Muscle layer of duodenum (tissue), 2 donors: ENCODE results near the gene FGF19.
A peak's percentile ranks its signal among the peaks of the same experiment; 100 is the strongest.

Experiments used
- H3K27ac ChIP-seq: one replicate; pipeline ENCODE4 v1.7.0; 2013; ENCODE audit warnings: mild to moderate bottlenecking, low read length
- H3K27me3 ChIP-seq: one replicate; pipeline ENCODE4 v1.7.0; 2013; ENCODE audit warnings: low read depth, mild to moderate bottlenecking, control low read depth, low read length
- H3K36me3 ChIP-seq, 2 donors: one replicate each; pipeline ENCODE4 v1.7.0; 2013; ENCODE audit warnings: low read length in 2 of 2, control low read depth in 1 of 2, mild to moderate bottlenecking in 1 of 2; ENCODE audit not compliant: insufficient read depth in 2 of 2, control insufficient read depth in 1 of 2
- H3K4me1 ChIP-seq, 2 donors: one replicate each; pipeline ENCODE4 v1.7.0; 2013; ENCODE audit warnings: low read length in 2 of 2, mild to moderate bottlenecking in 2 of 2, control low read depth in 1 of 2, moderate library complexity in 1 of 2; ENCODE audit not compliant: insufficient read depth in 2 of 2, control insufficient read depth in 1 of 2
- H3K4me3 ChIP-seq, 2 donors: one replicate each; pipeline ENCODE4 v1.7.0; 2013; ENCODE audit warnings: low read length in 2 of 2, low read depth in 1 of 2, mild to moderate bottlenecking in 1 of 2
- H3K9me3 ChIP-seq, 2 donors: one replicate each; pipeline ENCODE4 v1.7.0; 2013; ENCODE audit warnings: low read length in 2 of 2, control low read depth in 1 of 2, mild to moderate bottlenecking in 1 of 2; ENCODE audit not compliant: control insufficient read depth in 1 of 2
- donor health status: healthy.

Gene FGF19

GRCh38 chr11:69716891-69717747 is 13.3 kb upstream of the FGF19 start:
- H3K27me3 ChIP-seq: peaks cover 15% of the 10 kb centered on the region
- no peaks in the 10 kb centered on the region for H3K36me3 ChIP-seq
- no peaks in the 10 kb centered on the region for H3K9me3 ChIP-seq
- H3K27ac ChIP-seq: no peak overlapping the region
- H3K4me1 ChIP-seq: no peaks in the 10 kb centered on the region
- no peak overlapping the region for H3K4me3 ChIP-seq

- no peaks in the 10 kb centered on the region for H3K36me3 ChIP-seq
- H3K9me3 ChIP-seq: no peaks in the 10 kb centered on the region
- H3K4me1 ChIP-seq: no peaks in the 10 kb centered on the region
- no peak overlapping the region for H3K27ac ChIP-seq
- H3K27me3 ChIP-seq: peaks cover 9% of the 10 kb centered on the region
- no peak overlapping the region for H3K4me3 ChIP-seq
Measured at GRCh38 chr11:69716099-69716498, 12.3 kb upstream of the FGF19 start.

- no peaks in the 10 kb centered on the region for H3K9me3 ChIP-seq
- H3K27me3 ChIP-seq: peaks cover 9% of the 10 kb centered on the region
- no peak overlapping the region for H3K27ac ChIP-seq
Measured at GRCh38 chr11:69715446-69715845, 11.6 kb upstream of the FGF19 start.

GRCh38 chr11:69711822-69712801 is 8.3 kb upstream of the FGF19 start:
- no peaks in the 10 kb centered on the region for H3K4me1 ChIP-seq
- H3K4me3 ChIP-seq: no peak overlapping the region
- H3K36me3 ChIP-seq: no peaks in the 10 kb centered on the region
- no peaks in the 10 kb centered on the region for H3K9me3 ChIP-seq
- no peaks in the 10 kb centered on the region for H3K27me3 ChIP-seq
- no peak overlapping the region for H3K27ac ChIP-seq

More at GRCh38 chr11:69715446-69715845, 11.6 kb upstream of the FGF19 start:
- Histone ChIP-seq H3K36me3 (no peaks in the 10 kb centered on the region), H3K4me1 (no peaks in the 10 kb centered on the region), H3K4me3 (no peak overlapping the region)

GRCh38 chr11:69708736-69709401 is 5.0 kb upstream of the FGF19 start:
- Histone ChIP-seq H3K27ac (no peak overlapping the region), H3K9me3 (no peaks in the 10 kb centered on the region), H3K27me3 (peaks cover 19% of the 10 kb centered on the region), H3K4me3 (no peak overlapping the region), H3K4me1 (peaks cover 0 to 8% of the 10 kb centered on the region in 2 donors), H3K36me3 (no peaks in the 10 kb centered on the region)

GRCh38 chr11:69707176-69707575 is 3.4 kb upstream of the FGF19 start:
- Histone ChIP-seq H3K27me3 (peaks cover 24% of the 10 kb centered on the region), H3K27ac (no peak overlapping the region)

GRCh38 chr11:69705901-69706787 is 2.3 kb upstream of the FGF19 start:
- Histone ChIP-seq H3K36me3 (no peaks in the 10 kb centered on the region), H3K4me1 (peaks cover 0 to 25% of the 10 kb centered on the region in 2 donors), H3K9me3 (no peaks in the 10 kb centered on the region), H3K4me3 (no peak overlapping the region), H3K27me3 (peaks cover 32% of the 10 kb centered on the region), H3K27ac (no peak overlapping the region)

More at GRCh38 chr11:69707176-69707575, 3.4 kb upstream of the FGF19 start:
- no peaks in the 10 kb centered on the region for H3K36me3 ChIP-seq
- H3K9me3 ChIP-seq: no peaks in the 10 kb centered on the region
- H3K4me1 ChIP-seq: peaks cover 0 to 23% of the 10 kb centered on the region in 2 donors
- no peak overlapping the region for H3K4me3 ChIP-seq

GRCh38 chr11:69705351-69705811 is 1.6 kb upstream of the FGF19 start:
- Histone ChIP-seq H3K27me3 (peaks cover 39% of the 10 kb centered on the region), H3K4me1 (peaks cover 0 to 31% of the 10 kb centered on the region in 2 donors), H3K27ac (no peak overlapping the region), H3K9me3 (no peaks in the 10 kb centered on the region), H3K4me3 (no peak overlapping the region), H3K36me3 (no peaks in the 10 kb centered on the region)

GRCh38 chr11:69704508-69705253 is 859 bp upstream of the FGF19 start:
- H3K27me3 ChIP-seq: peaks cover 41% of the 10 kb centered on the region
- H3K4me3 ChIP-seq: peak overlapping the region in 1 of 2 donors; percentile 51
- peaks cover 0 to 32% of the 10 kb centered on the region in 2 donors for H3K4me1 ChIP-seq
- no peak overlapping the region for H3K27ac ChIP-seq
- H3K36me3 ChIP-seq: no peaks in the 10 kb centered on the region
- no peaks in the 10 kb centered on the region for H3K9me3 ChIP-seq

GRCh38 chr11:69703453-69703767 is 412 bp downstream of the FGF19 start:
- Histone ChIP-seq H3K4me3 (peak overlapping the region in 1 of 2 donors; percentile 51), H3K9me3 (no peaks in the 10 kb centered on the region), H3K36me3 (no peaks in the 10 kb centered on the region), H3K27ac (no peak overlapping the region), H3K27me3 (peaks cover 44% of the 10 kb centered on the region), H3K4me1 (peaks cover 0 to 32% of the 10 kb centered on the region in 2 donors)
